H1 (cell line): ENCODE data around the gene AP3S1. TPM values are rescaled to one million over a fixed set of nuclear protein-coding genes. Genes with fewer than 3 reads are reported as not detected.

ENCODE experiments used
- RNF2 ChIP-seq: fragments of 200-900, 300-1000 bp; sonication (generic); IDR thresholded peaks from 2 replicates; pipeline ENCODE4 v1.7.1; 2016; ENCODE audit warnings: borderline replicate concordance, low read depth, mild to moderate bottlenecking, antibody characterized with exemption, low read length; ENCODE audit not compliant: poor library complexity, severe bottlenecking; ENCODE audit errors: missing control alignments
- polyA plus RNA-seq, 7 experiments: library from polyadenylated mRNA; depleted of rRNA in 3 of 7; stranded (reverse) in 5 of 7; unstranded in 2 of 7; fragments of >200 nt in 5 of 7; fragments of 200-250 nt in 2 of 7; gene quantifications; 1 replicate in 5 of 7; 2 replicates in 1 of 7; 4 replicates in 1 of 7; pipeline versions ENCODE4 v1.2.1 to v1.2.3, GENCODE V29; 2011 to 2013; ENCODE audit warnings: missing spikeins in 2 of 7, mixed read lengths in 2 of 7
- total RNA-seq: library from RNA; stranded (reverse); fragmentation: NEBNext Ultra II Directional; extraction: Animal tissue kit (Norgen Biotek cat#: 25700); gene quantifications from 2 replicates; pipeline ENCODE4 v1.2.1, GENCODE V29; 2021
- TF ChIP-seq, protein P1 (sequence below): fragments of 300-600 bp; sonication (generic); IDR thresholded peaks from 2 replicates; pipeline ENCODE4 v1.7.1; 2012; ENCODE audit warnings: low read length, moderate library complexity, mild to moderate bottlenecking, inconsistent platforms; ENCODE audit not compliant: insufficient replicate concordance

Gene AP3S1
- total and polyA plus RNA-seq, 2 of the 8 experiments (the other 6 are each of a cell fraction or from before 2014, with no cell fraction given): 26.6 to 72.7 TPM

DNA sequence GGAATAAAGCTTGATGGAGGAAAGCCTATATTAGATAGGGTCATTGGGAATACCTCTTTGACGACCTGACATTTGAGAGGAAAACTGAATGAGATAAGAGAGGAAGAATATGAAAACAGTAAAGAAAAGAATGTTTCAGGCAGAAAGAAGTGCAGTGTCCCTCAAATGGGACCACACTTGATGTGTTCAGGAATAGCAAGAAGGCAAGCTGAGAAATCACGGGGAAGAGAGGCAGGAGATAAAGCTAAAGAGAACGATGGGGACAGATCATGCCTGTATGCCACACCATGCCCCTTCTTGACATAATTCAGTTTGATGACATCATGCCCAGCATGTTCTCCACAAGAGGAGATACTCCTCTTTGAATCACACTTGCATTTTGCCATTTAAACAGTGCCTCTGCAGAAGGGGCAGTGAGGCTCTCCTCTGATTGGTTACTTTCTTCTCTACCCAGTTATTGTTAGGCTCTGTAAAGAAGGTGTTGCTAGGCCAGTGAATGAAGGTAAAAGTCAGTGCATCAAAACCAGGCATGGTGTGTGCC, 7.6 kb downstream of the AP3S1 start (continued):
- TF ChIP-seq, protein P1, sequence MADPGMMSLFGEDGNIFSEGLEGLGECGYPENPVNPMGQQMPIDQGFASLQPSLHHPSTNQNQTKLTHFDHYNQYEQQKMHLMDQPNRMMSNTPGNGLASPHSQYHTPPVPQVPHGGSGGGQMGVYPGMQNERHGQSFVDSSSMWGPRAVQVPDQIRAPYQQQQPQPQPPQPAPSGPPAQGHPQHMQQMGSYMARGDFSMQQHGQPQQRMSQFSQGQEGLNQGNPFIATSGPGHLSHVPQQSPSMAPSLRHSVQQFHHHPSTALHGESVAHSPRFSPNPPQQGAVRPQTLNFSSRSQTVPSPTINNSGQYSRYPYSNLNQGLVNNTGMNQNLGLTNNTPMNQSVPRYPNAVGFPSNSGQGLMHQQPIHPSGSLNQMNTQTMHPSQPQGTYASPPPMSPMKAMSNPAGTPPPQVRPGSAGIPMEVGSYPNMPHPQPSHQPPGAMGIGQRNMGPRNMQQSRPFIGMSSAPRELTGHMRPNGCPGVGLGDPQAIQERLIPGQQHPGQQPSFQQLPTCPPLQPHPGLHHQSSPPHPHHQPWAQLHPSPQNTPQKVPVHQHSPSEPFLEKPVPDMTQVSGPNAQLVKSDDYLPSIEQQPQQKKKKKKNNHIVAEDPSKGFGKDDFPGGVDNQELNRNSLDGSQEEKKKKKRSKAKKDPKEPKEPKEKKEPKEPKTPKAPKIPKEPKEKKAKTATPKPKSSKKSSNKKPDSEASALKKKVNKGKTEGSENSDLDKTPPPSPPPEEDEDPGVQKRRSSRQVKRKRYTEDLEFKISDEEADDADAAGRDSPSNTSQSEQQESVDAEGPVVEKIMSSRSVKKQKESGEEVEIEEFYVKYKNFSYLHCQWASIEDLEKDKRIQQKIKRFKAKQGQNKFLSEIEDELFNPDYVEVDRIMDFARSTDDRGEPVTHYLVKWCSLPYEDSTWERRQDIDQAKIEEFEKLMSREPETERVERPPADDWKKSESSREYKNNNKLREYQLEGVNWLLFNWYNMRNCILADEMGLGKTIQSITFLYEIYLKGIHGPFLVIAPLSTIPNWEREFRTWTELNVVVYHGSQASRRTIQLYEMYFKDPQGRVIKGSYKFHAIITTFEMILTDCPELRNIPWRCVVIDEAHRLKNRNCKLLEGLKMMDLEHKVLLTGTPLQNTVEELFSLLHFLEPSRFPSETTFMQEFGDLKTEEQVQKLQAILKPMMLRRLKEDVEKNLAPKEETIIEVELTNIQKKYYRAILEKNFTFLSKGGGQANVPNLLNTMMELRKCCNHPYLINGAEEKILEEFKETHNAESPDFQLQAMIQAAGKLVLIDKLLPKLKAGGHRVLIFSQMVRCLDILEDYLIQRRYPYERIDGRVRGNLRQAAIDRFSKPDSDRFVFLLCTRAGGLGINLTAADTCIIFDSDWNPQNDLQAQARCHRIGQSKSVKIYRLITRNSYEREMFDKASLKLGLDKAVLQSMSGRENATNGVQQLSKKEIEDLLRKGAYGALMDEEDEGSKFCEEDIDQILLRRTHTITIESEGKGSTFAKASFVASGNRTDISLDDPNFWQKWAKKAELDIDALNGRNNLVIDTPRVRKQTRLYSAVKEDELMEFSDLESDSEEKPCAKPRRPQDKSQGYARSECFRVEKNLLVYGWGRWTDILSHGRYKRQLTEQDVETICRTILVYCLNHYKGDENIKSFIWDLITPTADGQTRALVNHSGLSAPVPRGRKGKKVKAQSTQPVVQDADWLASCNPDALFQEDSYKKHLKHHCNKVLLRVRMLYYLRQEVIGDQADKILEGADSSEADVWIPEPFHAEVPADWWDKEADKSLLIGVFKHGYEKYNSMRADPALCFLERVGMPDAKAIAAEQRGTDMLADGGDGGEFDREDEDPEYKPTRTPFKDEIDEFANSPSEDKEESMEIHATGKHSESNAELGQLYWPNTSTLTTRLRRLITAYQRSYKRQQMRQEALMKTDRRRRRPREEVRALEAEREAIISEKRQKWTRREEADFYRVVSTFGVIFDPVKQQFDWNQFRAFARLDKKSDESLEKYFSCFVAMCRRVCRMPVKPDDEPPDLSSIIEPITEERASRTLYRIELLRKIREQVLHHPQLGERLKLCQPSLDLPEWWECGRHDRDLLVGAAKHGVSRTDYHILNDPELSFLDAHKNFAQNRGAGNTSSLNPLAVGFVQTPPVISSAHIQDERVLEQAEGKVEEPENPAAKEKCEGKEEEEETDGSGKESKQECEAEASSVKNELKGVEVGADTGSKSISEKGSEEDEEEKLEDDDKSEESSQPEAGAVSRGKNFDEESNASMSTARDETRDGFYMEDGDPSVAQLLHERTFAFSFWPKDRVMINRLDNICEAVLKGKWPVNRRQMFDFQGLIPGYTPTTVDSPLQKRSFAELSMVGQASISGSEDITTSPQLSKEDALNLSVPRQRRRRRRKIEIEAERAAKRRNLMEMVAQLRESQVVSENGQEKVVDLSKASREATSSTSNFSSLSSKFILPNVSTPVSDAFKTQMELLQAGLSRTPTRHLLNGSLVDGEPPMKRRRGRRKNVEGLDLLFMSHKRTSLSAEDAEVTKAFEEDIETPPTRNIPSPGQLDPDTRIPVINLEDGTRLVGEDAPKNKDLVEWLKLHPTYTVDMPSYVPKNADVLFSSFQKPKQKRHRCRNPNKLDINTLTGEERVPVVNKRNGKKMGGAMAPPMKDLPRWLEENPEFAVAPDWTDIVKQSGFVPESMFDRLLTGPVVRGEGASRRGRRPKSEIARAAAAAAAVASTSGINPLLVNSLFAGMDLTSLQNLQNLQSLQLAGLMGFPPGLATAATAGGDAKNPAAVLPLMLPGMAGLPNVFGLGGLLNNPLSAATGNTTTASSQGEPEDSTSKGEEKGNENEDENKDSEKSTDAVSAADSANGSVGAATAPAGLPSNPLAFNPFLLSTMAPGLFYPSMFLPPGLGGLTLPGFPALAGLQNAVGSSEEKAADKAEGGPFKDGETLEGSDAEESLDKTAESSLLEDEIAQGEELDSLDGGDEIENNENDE: no peak
- no peak for TF ChIP-seq RNF2
